Activated gamma-delta T cell (primary cell): Measurements from ENCODE around the gene C4orf33.
"Not testable (repeated sequence)": the region's sequence is repeated elsewhere in the genome, so short reads cannot be mapped to it uniquely, and the experiment has no call there.

Experiments
- DNase-seq: peaks from one replicate; lab custom pipeline; 2025; lab: John Stamatoyannopoulos, UW
- total RNA-seq, 2 donors: gene quantifications; one replicate each; lab custom pipeline; 2026; lab: John Stamatoyannopoulos, UW

C4orf33 gene, protein sequence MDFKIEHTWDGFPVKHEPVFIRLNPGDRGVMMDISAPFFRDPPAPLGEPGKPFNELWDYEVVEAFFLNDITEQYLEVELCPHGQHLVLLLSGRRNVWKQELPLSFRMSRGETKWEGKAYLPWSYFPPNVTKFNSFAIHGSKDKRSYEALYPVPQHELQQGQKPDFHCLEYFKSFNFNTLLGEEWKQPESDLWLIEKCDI
- 9.9 to 14.3 reads per million in 2 donors for total RNA-seq

DNA sequence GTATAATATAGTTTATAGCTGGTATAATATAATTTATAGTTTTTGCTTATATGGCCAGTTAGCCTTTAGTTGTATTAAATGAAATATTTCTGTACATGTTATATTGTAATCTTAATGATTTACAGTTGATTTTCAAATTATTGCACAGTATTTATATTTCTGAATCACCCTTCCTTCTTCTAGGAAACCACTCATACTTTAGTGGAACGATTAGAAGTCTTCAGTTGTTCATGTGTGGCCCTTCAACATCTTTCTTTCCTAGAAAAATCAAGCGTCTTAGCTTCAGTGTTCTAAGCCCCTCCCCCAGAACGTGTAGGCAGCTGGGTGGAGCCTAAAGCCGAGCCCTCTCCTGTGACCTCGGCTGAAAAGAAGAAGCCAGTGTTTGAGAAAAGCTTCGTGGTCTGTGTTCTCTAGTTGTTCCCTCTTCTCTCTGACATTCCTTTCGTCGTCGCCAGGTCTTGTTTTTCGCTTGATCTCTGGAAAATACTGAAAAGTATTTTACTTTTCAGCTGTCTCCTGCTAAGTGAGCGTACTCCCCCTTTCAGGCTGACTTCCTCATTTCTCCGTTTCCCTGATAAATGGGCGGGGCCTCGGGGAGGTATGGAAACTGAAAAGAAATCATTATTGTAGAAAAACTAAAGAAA, at the start of gene C4orf33:
Gene C4orf33 (plus strand): TSS at position 342 of the 644 bp plus-strand sequence. CDS start 6,459 bp downstream, outside the sequence.
- no peak for DNase-seq

GRCh38 chr4:129059028-129059427, 36.9 kb upstream of the C4orf33 start:
- no peak for DNase-seq

DNA sequence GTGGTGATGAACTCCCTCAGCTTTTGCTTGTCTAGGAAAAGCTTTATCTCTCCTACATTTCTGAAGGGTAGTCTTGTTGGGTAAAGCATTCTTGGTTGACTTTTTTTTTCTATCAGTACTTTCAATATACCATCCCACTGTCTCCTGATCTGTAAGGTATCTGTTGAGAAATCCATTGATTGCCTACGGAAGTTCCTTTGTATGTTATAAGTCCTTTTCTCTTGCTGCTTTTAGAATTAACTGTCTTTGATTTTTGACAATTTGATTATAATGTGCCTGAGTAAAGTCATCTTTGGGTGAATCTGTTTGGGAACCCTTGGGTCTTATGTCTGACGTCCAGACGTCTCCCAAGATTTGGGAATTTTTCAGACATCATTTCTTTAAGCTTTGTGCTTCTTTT, 33.4 kb upstream of the C4orf33 start:
- no peak for DNase-seq

DNA sequence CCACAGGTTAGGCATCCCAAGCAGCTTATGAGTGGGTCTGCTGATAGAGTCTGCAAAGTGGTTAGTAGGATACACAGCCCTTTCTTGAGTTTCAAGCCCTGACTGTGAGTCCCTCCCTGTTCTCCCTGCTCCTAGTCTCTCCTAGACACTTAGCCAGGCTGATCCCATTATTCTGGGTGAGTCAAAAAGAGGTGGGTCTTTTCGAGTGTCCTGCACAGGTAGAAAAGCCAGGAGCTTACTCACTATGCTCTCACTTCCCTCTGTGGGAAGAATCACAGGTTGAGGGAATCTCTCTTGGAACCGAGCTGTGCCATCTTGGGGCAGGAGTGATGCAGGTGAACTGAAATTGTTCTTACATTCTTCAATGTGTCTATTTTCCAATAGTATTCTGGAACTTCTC, 32.3 kb upstream of the C4orf33 start:
- DNase-seq = no peak

- DNase-seq = no peak
Observed at GRCh38 chr4:129064717-129065116, 31.2 kb upstream of the C4orf33 start.

- DNase-seq = not testable (repeated sequence)
Observed at GRCh38 chr4:129069537-129069936, 26.4 kb upstream of the C4orf33 start.

- DNase-seq = no peak
Observed at GRCh38 chr4:129077326-129077725, 18.6 kb upstream of the C4orf33 start.

DNA sequence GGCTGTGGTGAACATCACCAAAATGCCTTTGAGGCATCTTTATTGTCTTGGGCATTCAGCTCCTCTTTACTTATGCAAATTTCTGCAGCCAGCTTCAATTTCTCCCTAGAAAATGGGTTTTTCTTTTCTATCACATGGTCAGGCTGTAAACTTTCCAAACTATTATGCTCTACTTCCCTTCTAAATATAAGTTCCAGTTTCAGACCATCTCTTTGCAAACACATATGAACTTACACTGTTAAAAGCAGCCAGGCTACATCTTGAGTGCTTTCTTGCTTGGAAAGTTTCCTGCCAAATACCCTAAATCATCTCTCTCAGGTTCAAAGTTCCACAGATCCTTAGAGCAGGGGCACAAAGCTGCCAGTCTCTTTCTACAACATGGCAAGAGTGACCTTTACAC, 15.8 kb upstream of the C4orf33 start:
- DNase-seq = no peak

GRCh38 chr4:129082302-129082701, 13.7 kb upstream of the C4orf33 start:
- DNase-seq = no peak

DNA sequence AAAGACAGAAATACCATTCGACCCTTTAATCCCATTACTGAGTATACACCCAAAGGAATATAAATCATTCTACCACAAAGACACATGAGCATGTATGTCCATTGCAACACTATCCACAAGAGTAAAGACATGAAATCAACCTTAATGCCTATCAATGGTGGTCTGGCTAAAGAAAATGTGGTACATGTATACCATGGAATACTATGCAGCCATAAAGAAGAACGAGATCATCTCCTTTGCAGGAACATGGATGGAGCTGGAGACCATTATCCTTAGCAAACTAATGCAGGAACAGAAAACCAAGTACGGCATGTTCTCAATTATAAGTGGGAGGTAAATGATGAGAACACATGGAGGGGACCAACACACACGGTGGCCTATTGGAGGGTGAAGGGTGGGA, 10.5 kb upstream of the C4orf33 start:
- DNase-seq = no peak

GRCh38 chr4:129087516-129087915, 8.4 kb upstream of the C4orf33 start:
- no peak for DNase-seq

DNA sequence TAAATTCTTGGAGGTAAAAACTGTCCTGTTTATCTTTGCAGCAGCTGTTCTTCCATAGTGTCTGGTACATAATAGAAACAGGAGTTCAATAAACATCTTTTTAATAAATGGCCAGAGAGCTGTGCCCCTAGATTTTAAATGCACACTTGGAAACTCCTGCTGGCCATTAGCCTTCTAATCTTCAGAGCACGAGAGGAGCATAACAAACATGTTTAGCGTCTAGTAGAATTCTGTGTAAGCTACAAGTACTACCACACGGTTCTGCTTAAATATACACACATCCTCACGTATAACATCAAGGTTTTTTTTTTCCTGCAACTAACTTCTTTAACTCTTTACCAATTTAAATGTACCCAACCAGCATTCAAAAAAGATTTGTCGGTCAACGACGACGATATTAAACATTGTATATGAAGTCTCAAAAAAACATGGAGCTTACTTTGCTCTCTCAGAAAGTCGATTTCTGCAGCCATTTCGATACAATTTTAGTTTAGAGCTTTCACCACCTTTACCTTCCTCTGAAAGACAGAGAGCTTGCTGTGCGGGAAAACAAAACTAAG, 3.2 kb upstream of the C4orf33 start:
- no peak for DNase-seq

DNA sequence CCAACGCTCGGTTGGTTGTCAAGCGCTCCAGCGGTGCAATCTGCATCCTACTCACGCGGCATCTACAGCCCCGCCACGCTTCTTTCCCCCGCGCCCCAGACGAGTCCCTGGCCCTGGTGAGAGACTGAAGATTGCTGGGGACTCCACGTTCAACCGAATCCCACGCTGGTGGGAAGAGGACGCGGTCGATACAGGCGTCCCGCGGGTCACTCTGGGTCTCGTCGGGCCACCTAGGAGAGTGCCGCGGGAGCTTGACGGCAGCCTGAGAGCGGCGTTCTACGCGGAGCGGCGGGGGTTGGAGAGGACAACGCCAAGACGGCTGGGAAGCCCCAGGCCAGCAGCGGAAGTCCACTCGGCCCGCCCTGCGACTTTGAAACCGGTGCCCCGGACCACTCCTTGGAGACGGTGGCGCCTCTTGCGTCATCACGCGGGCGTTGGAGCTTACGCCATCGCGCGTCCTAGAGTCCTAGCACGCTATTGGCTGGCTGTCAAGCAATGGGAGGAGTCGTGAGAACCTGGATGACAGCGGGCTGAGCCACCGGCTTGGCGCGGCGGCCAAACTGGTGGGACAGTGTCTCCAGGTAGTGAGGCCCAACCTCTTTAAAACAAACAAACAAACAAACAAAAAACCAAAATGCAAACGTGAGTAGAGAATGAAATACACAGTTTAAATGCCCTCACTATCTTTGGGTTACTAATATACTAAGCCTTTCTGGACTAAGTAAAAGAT, 2.6 kb upstream of the C4orf33 start, which contains the start of gene SCLT1:
Gene SCLT1 (minus strand): TSS at position 349 of the 730 bp plus-strand sequence. CDS start 436 bp downstream, outside the sequence.
- peak; percentile 92 for DNase-seq

- no peak for DNase-seq
Observed at GRCh38 chr4:129094347-129094746, 1.6 kb upstream of the C4orf33 start.

DNA sequence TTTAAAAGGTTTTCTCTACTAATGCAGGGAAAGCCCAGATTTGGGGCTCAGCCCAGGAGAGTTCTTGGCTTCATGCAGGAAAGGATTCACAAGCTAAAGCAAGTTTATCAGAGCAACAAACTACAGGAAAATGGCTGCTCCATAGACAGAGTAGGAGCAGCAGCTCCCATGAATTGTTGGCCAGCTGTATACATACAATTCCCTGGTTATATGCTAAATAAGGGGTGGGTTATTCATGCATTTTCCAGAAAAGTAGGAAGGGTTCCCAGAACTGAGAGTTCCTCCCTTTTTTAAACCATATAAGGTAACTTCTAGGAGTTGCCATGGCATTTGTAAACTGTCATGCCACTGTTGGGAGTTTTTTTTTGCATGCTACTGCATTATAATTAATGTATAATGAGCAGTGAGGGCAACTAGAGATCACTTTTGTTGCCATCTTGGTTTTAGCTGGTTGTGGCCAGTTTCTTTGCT, 2.6 kb downstream of the C4orf33 start:
- no peak for DNase-seq

DNA sequence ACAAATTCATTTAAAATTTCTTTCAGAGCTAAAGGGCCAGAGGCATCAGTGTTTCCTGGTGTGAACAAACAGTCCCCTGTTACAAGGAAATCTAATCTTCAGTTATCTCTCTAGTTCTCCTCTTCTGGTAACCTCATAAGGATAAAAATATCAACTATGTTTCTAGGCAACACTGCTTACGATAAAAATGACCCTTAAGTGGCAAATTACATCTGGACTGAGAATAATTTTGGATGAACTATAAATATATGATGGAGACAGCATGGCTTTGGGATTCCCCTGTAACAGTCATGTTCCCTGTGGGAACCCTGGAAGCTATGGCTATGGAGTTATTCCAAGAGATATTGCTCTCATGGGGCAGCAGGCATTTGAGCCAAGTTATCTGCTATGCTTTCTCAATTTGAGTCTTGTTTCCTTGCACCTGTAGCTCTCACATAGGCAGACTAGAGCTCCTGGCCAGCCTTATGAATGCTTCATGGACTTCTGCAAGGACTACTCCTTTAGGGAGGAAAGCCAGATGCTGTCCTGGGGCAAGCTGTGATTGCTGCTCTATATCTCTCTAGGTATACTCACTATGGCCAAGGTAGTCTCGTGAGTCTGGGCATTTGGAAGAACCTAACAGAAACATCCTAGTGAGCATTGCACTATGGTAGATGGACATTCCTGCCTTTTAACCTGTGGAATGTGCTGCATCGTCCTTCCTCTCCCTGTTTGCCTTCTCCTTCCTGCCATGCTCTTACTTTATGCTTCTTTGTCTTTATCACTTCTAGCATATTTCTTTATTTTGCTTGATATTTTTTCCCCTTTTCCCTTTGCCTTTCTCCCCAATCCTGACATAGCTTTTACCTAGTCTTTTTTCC, 14.2 kb downstream of the C4orf33 start:
- no peak for DNase-seq

GRCh38 chr4:129110931-129111330, 15.0 kb downstream of the C4orf33 start:
- DNase-seq = no peak

GRCh38 chr4:129111919-129112318, 16.0 kb downstream of the C4orf33 start:
- no peak for DNase-seq

DNA sequence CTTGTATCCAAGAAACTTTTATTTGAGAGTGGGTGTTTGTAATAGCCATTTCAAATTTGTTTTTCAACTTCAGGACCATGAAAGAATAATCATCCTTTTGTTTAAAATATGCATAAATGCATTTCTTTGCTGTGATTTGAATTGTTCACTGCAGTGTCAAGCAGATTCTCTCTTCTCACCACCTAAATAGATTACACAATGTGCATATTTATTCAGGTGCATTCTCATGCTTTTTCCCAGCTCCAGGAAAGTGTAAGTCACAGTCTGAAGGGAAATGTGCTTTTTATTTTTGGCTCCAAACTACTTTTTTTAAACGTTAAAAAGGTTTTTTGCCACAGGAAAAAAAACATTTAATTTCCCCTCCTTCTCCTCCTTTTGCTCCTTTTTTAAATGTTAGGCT, 17.5 kb downstream of the C4orf33 start:
- no peak for DNase-seq

GRCh38 chr4:129113919-129114318, 18.0 kb downstream of the C4orf33 start:
- no peak for DNase-seq

- DNase-seq = no peak
Observed at GRCh38 chr4:129117705-129118104, 21.8 kb downstream of the C4orf33 start.
